GM03348 (cell line): ENCODE results near the gene PGM2L1.
"Not testable (repeated sequence)": the region's sequence is repeated elsewhere in the genome, so short reads cannot be mapped to it uniquely, and the experiment has no call there.

Experiments
- DNase-seq: peaks from one replicate; pipeline ENCODE4 v3.0.0; 2012; ENCODE audit warnings: low spot score

The PGM2L1 gene

DNA sequence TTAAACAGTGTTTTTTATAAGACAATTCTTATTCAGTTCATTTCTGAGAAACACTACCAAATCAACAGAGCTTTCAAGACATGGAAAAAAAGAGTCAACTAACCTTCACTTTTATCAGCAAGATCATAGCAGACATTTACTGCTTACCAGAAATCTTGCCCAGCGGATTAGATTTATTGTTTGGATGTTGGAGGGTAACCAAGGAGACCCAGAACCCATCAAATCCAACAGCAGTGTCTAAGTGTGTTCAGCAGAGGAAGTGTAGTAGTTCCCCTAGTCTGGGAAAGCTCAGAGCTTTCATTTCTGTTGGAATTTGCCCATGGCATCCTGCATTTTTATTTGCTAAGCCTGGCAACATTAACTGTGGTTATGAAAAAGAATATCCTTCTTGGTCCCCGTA lies 2.4 kb upstream of the PGM2L1 start:
- no peak for DNase-seq

DNA sequence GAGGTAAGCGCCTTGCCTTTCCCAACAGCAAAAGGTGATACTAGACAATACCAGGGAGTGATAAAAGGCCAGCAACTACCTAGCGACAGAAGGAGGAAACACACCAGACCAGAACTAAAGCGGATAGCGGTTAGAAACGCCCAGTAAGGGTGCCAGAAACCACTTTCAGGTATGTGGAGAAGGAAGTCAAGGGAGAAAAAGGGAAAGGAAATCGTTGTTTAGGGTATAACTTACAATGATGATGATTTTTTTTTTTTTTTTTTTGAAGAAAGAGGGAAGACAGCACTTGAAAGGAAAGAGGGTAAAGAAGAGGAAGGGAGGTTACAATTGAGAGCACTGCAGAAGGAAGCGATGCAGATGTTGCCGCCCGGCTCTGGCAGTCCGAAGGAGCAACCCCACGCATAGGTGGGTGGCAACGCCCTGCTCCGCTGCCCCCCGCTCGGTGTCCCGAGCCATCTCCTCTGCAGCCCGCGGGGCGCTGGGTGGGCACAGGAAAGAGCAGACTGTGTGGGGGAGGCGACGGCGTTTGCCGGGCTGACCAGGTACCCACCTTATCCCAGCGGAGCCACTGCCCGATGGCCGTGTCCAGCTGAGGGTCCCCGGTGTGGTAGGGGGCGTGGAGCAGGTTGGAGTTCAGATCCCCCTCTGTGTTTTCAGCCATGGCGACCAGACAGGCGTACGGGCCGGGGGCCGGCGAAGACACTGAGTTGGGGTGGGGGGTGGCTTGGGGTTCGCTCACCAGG lies 561 bp downstream of the PGM2L1 start:
- peak; percentile 22 for DNase-seq

DNA sequence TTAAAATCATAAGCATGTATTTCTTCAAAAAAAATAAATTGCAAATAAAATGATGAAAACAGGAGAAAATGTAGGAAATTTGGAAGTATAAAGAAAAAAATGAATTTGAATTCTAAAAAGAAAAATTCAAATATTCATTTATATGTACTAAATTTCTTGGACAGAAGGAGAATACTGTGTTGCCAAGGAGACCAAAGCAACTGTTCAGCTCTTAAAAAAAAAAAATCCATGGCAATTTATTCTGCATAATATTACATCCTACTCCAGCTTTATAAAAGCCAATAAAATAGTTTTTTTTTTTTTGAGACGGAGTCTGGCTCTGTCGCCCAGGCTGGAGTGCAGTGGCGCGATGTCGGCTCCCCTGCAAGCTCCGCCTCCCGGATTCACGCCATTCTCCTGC lies 6.0 kb downstream of the PGM2L1 start:
- DNase-seq, result no peak

DNA sequence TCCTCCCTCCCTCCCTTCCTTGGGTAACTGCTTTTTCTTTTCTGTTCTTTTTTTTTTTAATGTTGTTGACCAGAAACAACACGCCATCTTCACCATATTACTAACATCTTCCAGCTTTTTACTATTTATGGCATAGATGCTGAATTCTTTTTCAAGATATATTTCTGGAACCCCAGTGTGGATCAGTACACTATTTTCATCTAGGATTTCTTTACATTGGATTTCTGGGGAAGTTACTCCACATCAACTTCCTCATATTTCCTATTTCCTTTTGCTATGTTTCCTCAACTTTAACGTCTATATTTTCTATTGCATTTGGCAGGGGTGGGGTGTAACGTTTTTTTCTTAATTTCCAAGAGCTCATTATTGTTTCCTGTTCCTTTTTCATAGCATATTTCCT lies 7.0 kb downstream of the PGM2L1 start:
- no peak for DNase-seq

DNA sequence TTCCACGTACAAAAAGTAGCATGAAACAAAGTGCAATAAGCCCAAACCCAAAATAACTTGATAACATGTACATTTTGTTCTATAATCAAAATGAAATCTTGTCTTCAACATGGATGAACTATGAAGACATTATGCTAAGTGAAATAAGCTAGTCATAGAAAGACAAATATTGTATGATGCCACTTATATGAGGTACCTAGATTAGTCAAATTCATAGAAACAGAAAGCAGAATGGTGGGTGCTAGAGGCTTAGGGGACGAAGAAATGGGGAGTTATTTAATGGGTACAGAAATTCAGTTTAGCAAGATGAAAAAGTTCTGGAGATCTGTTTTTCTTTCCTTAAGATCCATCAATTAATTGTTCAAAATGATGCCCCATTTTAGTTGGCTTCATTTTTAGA lies 7.5 kb downstream of the PGM2L1 start:
- no peak for DNase-seq

DNA sequence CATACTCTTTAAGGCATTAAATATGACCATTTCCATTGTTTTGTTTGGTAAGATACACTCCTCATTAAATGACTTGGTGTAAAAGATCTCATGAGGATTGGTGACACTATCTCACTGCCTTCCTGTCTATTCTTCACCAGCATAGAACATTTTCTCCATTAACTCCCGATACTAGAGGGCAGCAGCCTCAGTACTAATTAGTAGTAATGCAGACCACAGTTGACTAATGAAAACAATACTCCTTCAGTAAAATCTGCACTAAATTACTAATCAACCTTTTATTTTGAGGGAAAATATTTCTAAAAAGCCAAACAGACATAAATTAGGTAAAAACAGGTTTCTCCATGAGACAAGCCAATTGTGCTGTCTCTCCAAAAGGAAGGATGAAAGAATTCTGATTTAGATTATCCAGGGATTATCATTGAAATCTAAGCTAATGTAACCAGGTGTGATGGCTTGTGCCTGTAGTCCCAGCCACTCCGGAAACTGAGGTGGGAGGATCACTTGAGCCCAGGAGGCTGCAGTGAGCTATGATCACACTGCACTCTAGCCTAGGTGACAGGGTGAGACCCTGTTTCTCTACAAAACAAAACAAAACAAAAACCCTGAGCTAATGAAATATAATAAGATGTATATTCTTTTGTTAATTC lies 9.4 kb downstream of the PGM2L1 start:
- DNase-seq, result peak; percentile 57

DNA sequence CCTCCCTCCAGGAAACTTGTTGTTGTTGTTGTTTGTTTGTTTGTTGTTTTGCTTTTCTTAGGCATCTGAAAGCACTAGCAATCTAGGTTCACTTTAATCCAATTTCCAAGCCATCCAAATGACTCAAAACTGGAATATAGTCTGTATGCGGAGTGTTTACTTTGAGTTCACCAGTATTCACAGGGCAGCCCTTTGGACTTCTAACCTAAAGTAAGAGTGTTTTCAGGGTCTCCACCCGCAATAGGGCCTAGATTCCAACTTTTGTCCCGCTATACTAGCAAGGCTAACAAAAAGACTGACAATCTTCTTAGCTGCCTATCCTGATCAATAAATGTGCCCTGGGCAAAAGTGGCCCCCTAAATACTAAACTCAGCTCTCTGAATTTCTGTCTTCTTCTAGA lies 13.6 kb downstream of the PGM2L1 start:
- DNase-seq, result no peak

DNA sequence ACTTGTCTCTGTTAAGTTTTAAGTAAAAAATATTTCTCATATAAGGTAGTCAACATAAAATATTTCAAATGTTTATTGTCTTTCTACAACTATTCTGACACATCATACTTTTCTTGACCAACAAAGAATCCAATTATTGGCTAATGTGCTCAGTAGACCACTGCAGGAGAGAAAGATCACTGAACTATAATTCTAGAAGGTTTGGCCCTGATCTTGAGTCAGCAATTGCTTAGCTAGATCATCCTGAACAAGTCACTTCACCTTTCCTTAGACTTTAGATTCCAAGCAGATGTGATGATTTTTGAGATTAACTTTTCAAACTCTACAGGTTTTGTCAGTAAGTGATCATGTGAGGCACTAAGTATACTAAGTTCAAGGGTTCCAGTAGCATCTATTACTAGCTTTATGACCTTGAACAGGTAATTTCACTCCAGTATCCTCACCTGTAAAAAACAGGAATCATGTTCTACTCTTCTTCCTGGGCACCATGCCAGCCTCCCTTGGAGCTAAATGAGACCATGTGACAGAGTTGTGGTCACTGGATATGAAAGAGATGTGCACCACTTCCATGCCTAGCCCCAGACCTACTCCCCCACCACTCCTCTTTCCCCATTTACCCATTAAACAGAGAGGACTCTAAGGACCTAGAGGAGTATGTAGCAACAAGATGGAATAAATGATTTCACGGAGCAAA lies 17.3 kb downstream of the PGM2L1 start:
- no peak for DNase-seq

DNA sequence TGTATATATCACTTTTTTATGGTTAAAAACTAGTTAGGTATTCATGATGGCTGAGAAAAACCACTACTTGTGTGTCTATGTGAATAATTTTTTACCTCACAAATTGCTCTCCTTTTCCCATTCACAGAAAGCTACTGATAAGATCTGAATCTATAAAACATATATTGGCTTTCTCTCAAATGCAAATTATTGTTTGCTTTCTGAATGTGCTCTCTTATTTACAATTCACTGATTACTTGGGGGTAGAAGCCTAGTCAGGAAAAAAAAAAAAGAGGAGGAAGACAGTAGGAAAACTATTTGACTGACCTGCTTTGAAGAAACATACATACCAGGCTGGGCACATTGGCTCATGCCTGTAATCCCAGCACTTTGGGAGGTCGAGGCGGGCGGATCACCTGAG lies 20.5 kb downstream of the PGM2L1 start:
- DNase-seq, result no peak

DNA sequence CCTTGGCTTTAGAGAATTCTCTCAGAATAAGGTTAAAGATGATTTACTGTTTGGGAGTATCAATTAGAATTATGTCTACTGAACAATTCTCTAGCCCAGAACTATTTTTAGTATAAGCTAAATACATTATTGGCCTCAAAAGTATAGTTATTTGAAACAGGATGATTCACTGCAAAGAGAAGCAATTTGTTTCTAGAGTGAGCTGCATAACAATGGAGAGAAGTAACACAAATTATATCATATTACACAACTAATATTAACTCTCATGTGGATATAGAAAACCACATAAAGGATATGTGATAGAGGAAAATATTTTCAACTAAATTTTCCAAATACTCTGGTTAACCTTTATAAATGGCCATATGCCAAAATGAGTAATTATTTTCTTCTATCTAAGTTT lies 24.9 kb downstream of the PGM2L1 start:
- DNase-seq, result no peak

DNA sequence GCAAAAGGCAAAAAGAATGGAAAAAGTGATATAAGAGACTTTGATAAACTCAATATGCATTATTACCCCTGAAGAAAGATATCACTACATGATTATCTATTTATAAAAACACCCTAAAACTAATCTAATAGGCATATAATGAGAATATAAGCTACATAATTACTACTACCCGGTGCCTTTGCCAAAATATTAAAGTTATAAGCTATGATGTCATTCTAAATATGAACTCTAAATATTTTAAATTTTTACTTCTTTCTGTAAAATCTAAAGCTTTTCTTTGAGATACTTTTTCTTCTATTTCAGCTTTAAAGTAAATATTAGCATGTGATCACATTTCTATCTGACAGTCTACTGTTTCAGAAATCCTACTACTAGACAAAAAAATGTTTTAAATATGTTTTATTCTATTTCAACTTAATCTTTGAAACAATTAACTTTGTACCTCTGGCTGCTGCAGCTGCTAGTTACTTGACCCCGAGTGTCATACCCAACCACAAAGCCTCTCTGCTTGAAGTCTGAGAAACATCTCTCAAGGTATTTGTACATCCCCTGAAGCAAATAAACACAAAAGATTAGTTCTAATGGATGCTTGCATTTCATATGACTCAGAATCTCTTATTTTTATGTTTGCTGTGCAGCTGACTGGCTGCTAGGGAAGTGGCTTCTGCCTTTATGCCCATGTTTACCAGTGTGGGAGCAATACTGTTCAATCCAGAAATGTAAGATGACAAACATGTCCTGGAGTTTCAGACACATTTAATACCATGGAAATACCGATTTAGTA lies 26.8 kb downstream of the PGM2L1 start:
- DNase-seq, result peak; percentile 4

DNA sequence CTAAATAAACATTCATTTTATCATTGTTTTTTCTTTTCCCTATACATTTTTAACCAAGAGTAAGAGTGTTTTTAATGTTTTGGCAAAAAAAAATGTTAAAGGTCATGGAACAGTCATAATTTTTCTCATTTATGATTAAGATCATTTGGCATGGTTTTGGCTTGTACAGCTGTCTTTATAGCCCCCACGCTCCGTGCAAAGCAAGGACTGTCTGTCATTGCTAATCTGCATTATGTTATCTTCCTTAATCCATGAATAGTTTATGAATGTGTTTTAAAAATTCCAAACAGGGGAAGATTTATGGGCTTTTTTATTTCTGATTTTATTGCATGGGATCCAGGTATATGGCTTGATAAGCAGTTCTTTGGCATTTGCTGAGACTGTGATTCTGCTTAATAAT lies 28.1 kb downstream of the PGM2L1 start:
- DNase-seq, result no peak

DNA sequence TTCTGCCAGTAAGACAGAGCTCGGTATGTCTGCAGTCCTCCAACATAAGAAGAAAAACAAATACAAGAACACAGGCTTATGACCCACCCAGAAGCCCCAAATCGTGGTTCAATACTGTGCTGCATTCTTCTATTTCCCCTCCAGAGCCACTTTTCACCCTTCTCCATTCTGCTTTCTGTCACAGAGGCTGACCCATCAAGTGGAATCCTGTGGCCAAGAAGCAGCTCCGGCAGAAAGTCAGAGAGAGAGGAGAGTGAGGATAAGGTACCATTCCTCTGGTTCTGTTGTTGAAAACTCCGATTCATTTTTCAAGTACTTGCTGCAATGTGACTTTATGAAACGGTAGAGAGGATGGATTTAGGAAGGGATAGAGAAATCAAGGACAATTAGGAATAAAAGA lies 30.4 kb downstream of the PGM2L1 start:
- no peak for DNase-seq

DNA sequence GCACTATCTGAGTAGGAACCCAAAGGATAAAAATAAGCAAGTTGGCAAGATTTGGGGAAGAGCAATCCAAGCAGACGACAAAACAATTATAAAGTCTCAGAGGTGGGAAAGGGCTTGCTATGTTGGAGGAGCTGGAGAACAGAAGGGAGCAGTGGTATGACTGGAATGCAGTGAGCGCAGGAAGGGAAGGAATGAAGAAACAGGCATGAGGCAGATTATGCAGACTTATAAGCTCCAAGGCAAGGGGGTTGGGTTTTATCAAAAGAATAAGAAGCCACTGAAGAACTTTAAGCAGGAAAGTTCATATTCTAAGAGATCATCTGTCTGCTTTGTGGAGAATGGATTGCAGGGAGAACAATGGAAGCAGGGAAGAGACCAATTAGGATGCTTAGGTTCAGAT lies 31.7 kb downstream of the PGM2L1 start:
- peak; percentile 76 for DNase-seq

DNA sequence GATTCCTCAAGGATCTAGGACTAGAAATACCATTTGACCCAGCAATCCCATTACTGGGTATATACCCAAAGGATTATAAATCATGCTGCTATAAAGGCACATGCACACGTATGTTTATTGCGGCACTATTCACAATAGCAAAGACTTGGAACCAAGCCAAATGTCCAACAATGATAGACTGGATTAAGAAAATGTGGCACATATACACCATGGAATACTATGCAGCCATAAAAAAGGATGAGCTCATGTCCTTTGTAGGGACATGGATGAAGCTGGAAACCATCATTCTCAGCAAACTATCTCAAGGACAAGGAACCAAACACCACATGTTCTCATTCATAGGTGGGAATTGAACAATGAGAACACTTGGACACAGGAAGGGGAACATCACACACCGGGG lies 32.4 kb downstream of the PGM2L1 start:
- DNase-seq, result not testable (repeated sequence)

DNA sequence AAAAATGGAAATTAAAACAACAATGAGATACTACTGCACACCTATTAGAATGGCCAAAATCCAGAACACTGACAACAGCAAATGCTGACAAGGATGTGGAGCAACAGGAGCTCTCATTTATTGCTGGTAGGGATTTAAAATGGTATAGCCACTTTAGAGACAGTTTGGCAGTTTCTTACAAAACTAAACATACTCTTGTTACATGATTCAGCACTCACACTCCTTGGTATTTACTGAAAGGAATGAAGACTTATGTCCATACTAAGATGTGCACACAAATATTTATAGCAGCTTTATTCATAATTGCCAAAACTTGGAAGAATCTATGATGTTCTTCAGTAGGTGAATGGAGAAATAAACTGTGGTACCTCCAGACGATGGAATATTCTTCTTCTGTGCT lies 40.8 kb downstream of the PGM2L1 start:
- DNase-seq, result no peak

DNA sequence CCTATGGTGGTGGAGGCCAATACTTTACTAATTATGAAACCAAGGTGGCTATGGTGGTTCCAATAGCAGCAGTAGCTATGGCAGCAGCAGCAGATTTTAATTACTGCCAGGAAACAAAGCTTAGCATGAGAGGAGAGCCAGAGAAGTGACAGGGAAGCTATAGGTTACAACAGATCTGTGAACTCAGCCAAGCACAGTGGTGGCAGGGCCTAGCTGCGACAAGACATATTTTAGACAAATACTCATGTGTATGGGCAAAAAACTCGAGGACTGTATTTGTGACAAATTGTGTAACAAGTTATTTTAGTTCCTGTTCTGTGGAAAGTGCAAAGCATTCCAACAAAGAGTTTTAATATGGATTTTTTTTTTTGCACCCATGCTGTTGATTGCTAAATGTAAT lies 42.6 kb downstream of the PGM2L1 start:
- DNase-seq, result no peak

DNA sequence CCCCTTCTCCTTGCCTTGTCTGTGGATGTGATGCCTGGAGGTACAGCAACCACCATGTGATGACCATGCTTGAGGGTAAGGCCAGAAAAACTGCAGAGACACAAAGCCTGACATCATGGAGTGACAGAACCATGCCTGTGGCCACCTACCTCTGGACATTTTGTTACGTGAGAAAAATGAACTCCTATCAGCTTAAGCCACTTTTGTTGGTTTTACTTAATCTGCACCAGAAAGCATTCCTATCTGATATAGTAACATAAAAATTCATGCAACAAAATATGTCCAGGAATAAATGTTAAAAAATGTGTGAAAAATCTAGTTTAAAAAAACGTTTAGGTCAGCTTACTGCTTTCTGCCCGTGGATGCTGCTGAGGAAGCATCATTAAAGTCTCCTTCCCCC lies 44.2 kb downstream of the PGM2L1 start:
- no peak for DNase-seq

DNA sequence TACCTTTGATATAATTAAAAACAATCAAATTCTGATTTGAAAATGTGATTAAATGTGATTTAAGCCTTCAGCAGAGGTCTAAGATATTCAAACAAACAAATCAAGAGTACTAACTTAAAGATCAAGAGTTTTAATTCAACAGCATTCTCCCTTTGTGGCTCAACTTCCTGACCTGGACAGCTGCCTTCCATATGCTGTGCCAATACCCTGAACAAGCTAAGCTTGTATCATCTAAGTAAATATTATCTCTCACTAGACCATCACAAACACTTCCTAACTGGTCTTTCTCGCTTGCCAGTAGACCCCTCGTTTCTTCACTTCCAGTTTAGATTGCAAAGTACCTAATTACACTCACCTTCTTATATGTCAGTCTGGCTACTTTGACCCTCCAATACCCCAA lies 50.9 kb downstream of the PGM2L1 start:
- DNase-seq, result peak; percentile 33

DNA sequence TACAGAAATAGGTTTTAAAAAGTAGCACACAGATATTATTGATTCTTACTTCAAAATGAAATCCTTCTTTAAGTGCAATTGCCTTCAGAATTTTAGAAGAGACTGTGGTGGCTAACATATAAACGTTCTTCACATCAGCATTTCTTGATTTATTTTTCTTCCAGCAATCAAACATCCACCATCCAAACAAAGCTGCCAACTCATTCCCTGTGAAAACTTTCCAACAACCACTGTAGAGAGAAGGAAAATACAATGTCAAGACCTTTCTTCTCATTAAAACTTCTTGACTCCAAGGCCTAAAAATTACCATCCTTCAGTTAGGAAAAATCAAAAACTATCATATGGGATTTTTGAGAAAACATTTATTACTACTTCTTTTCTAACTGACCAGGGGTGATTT lies 52.8 kb downstream of the PGM2L1 start:
- DNase-seq, result no peak

DNA sequence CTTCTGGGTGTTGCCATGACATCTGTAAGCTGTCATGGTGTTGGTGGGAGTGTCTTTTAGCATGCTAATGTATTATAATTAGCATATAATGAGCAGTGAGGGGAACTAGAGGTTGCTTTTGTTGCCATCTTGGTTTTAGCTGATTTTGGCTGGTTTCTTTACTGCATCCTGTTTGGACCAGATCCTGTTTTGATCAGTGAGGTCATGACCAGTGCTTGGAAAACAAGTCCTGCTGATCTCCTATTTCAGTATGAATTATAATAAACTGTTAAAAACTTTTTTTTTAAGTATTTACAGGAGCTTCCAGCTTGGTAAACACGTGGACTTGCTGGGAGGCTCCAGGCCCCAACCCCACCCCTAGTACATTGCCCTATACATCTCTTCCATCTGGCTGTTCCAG lies 56.3 kb downstream of the PGM2L1 start:
- DNase-seq, result no peak

DNA sequence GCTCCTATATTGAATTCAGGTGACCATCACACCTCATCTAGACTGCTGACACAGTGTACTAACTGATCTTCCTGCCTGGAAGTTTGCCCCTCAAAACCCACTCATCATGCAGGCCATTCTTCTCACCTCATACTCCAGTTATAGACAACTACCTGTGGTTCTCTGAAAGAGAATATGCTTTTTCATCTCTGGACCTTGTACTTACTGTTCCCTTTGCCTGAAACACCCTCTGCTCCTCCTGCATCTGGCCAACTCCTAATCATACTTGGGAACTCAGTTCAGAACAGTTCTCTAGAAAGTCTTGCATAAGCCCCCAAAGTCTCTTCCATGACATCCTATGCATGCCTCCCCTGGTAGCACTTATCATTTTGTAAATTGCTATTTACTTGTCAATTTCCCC lies 58.6 kb downstream of the PGM2L1 start:
- DNase-seq, result no peak

DNA sequence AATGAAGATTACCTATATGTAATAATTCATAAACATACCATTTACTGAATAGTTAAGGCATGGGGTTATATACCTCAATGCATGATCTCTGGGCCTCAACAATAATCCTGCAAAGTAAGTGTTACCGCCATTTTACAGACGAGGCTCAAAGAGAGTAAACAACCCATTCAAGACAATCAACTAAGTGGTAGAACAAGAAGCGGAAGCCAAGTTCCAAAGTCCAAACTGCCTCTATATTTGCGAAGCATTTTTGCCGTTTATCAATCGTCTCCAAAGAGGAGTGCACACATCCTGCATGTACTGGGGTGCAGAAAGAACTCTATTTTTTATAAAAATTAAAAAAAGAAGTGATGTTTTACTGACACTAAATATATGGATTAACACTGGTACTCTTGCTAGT lies 59.3 kb downstream of the PGM2L1 start:
- DNase-seq, result no peak
